Glutamatergic neuron (in vitro differentiated cells): ENCODE data around the gene HLA-DPA1. TPM values are rescaled to one million over a fixed set of nuclear protein-coding genes. Genes with fewer than 3 reads are reported as not detected.
A peak's percentile ranks its signal among the peaks of the same experiment; 100 is the strongest.

Experiments used
- DNase-seq: peaks from one replicate; pipeline ENCODE4 v3.0.0; 2022
- H3K27ac Mint-ChIP-seq: one replicate; pipeline ENCODE4 v1.8.0; 2020; ENCODE audit warnings: mild to moderate bottlenecking, mixed read lengths, inconsistent platforms; ENCODE audit not compliant: unreplicated experiment
- H3K27me3 Mint-ChIP-seq: one replicate; pipeline ENCODE4 v1.8.0; 2020; ENCODE audit warnings: mild to moderate bottlenecking, moderate library complexity, mixed read lengths, inconsistent platforms; ENCODE audit not compliant: unreplicated experiment
- H3K36me3 Mint-ChIP-seq: one replicate; pipeline ENCODE4 v1.8.0; 2020; ENCODE audit warnings: mild to moderate bottlenecking, mixed read lengths, inconsistent platforms; ENCODE audit not compliant: unreplicated experiment
- H3K4me1 Mint-ChIP-seq: one replicate; pipeline ENCODE4 v1.8.0; 2020; ENCODE audit warnings: mild to moderate bottlenecking, low read depth, mixed read lengths, inconsistent platforms; ENCODE audit not compliant: unreplicated experiment
- H3K4me3 Mint-ChIP-seq: one replicate; pipeline ENCODE4 v1.8.0; 2020; ENCODE audit warnings: mild to moderate bottlenecking, mixed read lengths, inconsistent platforms; ENCODE audit not compliant: unreplicated experiment
- H3K9me3 Mint-ChIP-seq: one replicate; pipeline ENCODE4 v1.8.0; 2020; ENCODE audit warnings: mild to moderate bottlenecking, moderate library complexity, mixed read lengths, inconsistent platforms; ENCODE audit not compliant: unreplicated experiment
- CTCF ChIP-seq: fragments of 200-600 bp; sonication (generic); IDR thresholded peaks from one replicate; pipeline ENCODE4 v1.5.0; 2021; ENCODE audit not compliant: partially characterized antibody, unreplicated experiment
- total RNA-seq: library from RNA; stranded (reverse); fragmentation: NEBNext Ultra II Directional; extraction: Animal tissue kit (Norgen Biotek cat#: 25700); gene quantifications from one replicate; pipeline ENCODE4 v1.2.1, GENCODE V29; 2021; ENCODE audit not compliant: unreplicated experiment

Gene HLA-DPA1
- total RNA-seq, 1 donor from 2014 or later, result 1.0 TPM

GRCh38 chr6:33081098-33081824 is 7.8 kb upstream of the HLA-DPA1 start:
- TF ChIP-seq CTCF, result no peak

GRCh38 chr6:33080127-33081089 is 7.0 kb upstream of the HLA-DPA1 start:
- DNase-seq, result peak; percentile 47
- peak overlapping the region; percentile 96 for H3K4me3 Mint-ChIP-seq
- peaks cover 10% of the 10 kb centered on the region for H3K9me3 Mint-ChIP-seq
- TF ChIP-seq CTCF, result no peak
- peaks cover 4% of the 10 kb centered on the region for H3K27me3 Mint-ChIP-seq
- peak overlapping the region; percentile 70 for H3K27ac Mint-ChIP-seq
- peaks cover 11% of the 10 kb centered on the region for H3K36me3 Mint-ChIP-seq
- H3K4me1 Mint-ChIP-seq, result peaks cover 5% of the 10 kb centered on the region

More at GRCh38 chr6:33081098-33081824, 7.8 kb upstream of the HLA-DPA1 start:
- Mint-ChIP-seq H3K27ac (peak overlapping the region; percentile 14), H3K36me3 (peaks cover 11% of the 10 kb centered on the region), H3K9me3 (peaks cover 10% of the 10 kb centered on the region), H3K4me1 (peaks cover 5% of the 10 kb centered on the region), H3K4me3 (peak overlapping the region; percentile 96), H3K27me3 (peaks cover 4% of the 10 kb centered on the region)
- DNase-seq, result peak; percentile 17

- H3K9me3 Mint-ChIP-seq, result peaks cover 10% of the 10 kb centered on the region
- TF ChIP-seq CTCF, result no peak
- no peak overlapping the region for H3K27ac Mint-ChIP-seq
- peaks cover 6% of the 10 kb centered on the region for H3K27me3 Mint-ChIP-seq
- peaks cover 5% of the 10 kb centered on the region for H3K4me1 Mint-ChIP-seq
- H3K36me3 Mint-ChIP-seq, result peaks cover 11% of the 10 kb centered on the region
- no peak for DNase-seq
- H3K4me3 Mint-ChIP-seq, result peak overlapping the region; percentile 96
Observed at GRCh38 chr6:33079580-33079979, 6.1 kb upstream of the HLA-DPA1 start.

- no peak for DNase-seq
- peaks cover 11% of the 10 kb centered on the region for H3K36me3 Mint-ChIP-seq
- H3K4me1 Mint-ChIP-seq, result peaks cover 5% of the 10 kb centered on the region
- no peak overlapping the region for H3K27ac Mint-ChIP-seq
- TF ChIP-seq CTCF, result no peak
- no peak overlapping the region for H3K4me3 Mint-ChIP-seq
- peaks cover 6% of the 10 kb centered on the region for H3K27me3 Mint-ChIP-seq
- peaks cover 10% of the 10 kb centered on the region for H3K9me3 Mint-ChIP-seq
Observed at GRCh38 chr6:33078919-33079521, 5.6 kb upstream of the HLA-DPA1 start.
